HG02938 (cell line): Measurements from ENCODE around the gene APP.
"Not testable (repeated sequence)": the region's sequence is repeated elsewhere in the genome, so short reads cannot be mapped to it uniquely, and the experiment has no call there.

Experiments
- ATAC-seq: cut with Tn5 transposase; IDR thresholded peaks from one replicate; pipeline ENCODE4 v1.9.1; 2021; ENCODE audit warnings: mild to moderate bottlenecking, moderate library complexity; ENCODE audit not compliant: unreplicated experiment

APP gene

DNA sequence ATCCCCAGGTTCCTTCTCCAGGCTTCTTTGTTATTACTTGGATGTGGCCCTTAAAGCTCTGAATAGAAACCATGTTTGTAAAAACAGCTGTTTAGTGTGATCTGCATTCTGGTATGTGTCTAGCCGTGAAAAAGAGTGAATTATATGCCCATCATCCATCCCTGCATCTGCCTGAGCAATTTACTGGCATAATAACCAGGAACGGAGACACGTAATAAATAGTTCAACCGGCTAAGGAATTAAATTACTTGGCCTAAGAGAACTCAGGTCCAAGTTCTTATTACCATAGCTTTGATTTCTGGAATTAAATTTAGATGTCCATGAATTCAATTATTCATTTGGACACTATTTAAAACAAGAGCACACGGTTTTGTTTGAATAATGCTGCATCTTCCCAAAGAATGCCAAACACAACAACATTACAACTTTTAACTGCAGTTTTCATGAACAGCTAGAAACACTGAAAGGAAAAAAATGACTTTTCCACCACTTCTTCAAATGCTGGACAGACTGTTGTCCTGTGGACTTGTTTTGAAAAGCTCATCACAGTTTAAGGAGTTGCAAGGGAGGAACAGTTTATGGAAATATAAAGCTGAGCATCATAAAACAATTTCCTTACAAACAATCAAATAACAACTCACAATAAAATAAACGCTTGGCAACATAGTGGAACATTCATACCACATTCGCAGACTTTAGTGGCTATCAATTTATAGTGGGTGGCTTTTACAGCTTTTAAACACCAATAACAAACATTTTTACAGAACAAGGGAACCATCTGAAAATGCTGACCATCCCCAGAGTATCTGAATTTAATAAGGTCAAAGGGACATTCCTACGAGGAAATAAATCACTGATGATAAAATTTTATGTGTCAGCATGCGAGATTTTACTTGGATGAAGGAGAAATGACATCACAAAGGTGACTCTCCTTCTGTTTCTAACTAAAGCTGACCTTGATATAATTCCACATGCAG, 144.7 kb downstream of the APP start:
- no peak for ATAC-seq

DNA sequence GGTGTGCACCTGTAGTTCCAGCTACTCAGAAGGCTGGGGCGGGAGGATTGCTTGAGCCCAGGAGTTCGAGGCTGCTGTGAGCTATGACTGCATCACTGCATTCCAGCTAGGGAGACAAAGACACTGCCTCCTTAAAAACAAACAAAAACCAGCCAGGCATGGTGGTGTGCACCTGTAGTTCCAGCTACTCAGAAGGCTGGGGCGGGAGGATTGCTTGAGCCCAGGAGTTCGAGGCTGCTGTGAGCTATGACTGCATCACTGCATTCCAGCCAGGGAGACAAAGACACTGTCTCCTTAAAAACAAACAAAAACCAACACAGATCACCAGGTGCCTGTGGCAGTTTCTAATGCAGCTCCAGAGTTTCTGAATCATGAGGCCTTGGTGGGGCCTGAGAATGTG, 147.2 kb downstream of the APP start:
- ATAC-seq, result not testable (repeated sequence)

DNA sequence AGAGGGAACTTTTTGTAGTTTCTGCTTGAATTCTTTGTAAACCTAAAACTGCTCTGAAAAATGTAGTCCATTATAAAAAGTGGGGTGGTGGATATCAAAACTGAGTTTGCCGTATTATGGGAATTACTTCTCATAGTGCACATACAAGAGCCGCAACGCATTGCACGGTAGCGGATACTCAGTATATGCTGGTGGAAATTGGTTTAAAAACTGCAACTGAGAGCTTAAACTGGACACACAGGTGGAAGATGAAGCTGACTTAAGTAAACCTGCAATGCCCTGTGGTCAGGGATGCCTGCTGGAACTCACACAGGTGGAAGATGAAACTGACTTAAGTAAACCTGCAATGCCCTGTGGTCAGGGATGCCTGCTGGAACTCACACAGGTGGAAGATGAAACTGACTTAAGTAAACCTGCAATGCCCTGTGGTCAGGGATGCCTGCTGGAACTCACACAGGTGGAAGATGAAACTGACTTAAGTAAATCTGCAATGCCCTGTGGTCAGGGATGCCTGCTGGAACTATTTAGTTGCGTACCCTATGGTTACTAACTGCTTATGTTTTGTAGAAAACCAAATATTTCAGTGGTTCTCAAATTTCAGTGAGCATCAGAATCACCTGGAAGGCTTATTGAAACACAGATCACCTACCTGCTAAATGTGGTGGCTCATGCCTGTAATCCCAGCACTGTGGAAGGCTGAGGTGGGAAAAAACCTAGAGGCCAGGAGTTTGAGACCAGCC, 147.8 kb downstream of the APP start:
- ATAC-seq, result not testable (repeated sequence)

DNA sequence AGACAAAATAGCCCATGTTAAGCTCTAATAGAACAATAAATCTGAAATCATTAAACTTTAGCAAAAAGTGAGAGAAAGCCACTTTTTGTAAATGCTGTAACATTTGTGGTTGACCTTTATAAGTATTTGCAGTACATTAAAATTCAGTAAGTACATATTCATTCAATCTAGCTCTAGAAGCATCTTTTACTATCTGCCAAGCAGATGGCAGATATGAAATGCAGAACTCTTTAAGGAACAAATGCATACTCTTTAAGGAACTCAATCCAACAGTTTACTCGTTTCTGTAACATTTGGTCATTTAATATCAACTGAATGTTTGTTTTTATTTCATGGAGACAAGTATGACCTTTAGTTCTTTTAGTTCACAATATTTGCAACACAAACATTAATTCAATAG, 150.1 kb downstream of the APP start:
- ATAC-seq, result no peak

DNA sequence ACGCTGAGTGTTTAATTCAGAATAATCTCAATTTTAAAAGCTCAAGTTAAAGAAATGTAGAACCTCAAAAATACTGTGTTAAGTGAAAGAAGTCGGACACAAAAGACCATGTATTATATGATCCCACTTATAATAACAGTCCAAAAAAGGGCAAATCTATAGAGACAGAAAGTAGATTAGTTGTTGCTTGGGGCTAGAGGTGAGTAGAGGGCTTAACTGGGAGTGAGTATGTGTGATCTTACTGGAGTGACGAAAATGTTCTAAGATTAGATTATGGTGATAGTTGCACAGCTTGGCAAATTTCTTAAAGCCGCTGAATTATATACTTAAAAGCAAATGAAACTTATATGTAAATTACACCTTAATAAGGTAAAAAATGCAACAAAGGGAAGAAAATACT, 150.5 kb downstream of the APP start:
- no peak for ATAC-seq

DNA sequence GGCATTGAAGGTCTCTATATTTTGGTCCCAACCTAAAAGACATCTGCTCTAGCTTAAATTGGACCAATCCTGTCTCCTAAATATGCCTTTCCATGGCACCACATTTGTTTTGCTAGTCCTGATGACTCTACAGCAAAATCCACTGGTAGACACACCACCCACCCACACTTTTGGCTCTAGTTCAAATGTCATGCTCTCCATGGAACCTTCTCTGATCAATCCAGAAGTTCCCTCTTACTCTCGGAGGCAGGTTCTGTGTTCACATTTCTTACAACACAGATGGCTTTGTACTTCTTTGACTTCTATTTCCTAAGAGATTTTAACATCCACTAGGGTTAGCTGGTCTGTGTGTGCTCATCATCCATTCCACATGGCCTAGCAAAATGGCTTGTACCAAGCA, 151.3 kb downstream of the APP start:
- no peak for ATAC-seq

DNA sequence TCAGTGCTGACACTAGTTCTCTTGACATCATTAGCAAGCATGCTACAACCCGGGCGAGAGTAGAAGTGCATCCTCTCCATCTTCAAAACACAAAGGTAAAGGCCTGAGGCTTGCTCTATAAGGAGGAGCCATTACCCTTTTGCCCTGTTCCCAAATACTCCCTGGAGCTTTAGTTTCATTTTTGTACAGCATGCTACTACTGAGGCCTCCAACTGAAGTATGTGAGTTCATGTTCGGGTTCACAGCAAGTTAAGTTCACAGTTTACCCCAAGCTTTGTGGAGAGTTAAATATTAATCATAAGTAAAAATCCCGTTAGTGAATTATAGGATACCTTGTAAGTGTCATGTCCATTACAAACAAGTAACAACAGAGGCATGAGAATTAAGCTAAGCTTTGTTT, 156.6 kb downstream of the APP start:
- no peak for ATAC-seq

DNA sequence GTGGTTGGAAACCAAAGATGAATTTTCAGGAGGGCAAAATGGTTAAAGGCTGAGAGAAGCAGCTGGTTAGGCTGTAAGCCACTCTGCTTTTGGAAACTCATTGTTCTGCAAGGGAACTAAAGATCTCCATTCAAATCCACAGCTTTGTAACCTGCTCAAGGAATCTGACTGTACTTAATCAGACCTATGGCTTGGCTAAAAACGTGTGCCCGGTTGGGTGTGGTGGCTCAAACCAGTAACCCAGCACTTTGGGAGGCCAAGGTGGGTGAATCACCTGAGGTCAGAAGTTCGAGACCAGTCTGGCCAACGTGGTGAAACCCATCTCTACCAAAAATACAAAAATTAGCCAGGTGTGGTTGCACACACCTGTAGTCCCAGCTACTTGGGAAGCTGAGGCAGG, 158.1 kb downstream of the APP start:
- not testable (repeated sequence) for ATAC-seq

DNA sequence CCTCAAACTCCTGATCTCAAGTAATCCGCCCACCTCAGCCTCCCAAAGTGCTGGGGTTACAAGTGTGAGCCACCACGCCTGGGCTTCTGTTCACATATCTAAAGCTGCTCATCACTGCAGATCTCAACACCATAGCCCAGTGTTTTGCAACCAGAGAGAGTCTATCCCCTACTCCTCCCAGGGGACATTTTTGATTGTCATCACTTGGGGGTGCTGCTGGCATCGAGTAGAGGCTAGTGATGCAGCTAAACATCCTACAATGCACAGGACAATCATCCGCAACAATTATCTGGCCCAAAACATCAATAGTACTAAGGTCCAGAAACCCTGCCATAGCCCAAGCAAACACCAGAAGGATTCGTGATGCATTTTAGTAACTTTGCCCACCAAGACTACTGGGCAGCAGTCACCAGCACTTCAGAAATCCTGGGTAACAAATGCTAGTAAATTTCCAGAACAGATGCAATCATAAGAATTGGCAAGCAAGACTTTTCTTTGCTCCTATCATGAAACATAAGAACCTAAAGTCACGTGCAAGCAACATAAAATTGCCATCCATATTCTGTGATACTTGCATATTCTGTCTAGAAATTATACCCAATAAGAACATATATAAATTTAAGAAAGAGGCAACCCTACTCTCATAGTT, 159.2 kb downstream of the APP start:
- ATAC-seq, result no peak

DNA sequence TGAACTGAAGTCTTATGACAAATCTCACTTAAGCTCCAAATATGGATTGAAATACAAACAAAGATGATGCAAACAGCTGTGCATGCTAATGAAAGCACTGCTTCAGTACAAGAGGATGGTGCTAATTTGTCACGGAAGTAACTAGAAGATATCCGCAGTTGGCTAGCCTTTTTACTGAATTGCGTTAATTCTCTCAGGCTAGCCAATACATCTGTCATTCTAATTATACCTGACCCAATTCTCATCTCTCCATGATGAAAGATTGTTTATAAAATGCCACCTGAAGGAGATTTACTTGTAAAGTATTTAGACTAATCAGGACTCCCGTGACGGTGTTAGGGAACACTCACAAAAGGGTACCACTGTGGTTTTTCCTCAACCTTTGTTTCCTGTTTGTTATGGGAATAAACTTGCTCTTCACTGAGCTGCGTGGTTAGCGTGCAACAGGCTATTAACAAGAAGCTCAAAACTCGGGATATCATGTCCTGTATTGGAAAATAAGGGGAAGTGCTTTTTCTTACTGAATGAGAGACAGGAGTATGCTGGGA, 162.5 kb downstream of the APP start:
- ATAC-seq, result no peak

DNA sequence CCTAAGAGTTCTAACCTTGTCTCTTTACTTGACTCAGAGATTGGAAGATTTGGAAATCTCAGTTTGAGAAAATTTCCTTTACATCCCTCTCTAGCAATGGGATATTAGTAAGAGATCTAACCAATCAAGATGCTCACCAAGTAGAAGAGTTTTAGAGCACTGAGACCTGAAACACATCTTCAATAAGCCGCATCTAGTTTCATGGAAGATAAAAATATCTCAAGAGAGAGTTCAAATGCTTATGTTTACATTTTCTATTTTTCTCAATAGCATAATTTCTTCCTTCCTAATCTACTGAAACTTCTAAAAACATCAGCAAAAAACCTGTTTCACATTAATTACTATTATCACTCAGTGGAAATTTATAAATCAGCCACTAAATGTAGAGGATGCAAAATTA, 165.1 kb downstream of the APP start:
- ATAC-seq, result no peak

DNA sequence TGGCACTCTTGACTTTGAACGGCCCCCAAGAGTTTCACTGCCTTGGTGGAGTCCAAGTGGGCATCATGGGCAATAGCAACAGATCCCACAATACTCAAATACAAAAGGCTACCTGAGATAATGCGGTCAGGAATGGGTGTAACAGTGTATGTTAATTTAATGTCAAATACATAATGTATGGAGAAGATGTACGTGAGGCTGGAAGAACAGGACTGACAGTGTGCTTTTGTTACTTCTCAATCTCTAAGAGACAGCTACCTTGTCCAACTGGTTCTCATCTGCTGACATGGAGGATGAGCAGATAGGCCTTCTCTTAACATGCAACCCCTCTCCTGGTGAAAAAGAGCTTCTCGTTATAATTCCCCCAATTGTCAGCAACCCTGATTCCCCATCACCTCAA, 167.2 kb downstream of the APP start:
- ATAC-seq, result no peak

DNA sequence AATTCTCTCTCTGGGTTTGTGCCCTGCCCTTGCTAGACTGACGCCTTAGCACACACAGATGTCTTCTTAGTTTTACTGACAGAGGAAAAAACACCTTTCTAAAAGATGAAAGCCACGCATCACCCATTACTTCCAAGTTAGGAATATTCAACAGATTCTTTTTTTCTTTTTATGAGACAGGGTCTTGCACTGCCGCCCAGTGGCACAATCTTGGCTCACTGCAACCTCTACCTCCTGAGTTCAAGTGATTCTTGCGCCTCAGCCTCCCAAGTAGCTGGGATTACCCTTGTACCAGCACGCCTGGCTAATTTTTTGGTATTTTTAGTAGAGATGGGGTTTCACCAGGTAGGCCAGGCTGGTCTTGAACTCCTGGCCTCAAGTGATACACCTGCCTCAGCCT, 169.2 kb downstream of the APP start:
- no peak for ATAC-seq

DNA sequence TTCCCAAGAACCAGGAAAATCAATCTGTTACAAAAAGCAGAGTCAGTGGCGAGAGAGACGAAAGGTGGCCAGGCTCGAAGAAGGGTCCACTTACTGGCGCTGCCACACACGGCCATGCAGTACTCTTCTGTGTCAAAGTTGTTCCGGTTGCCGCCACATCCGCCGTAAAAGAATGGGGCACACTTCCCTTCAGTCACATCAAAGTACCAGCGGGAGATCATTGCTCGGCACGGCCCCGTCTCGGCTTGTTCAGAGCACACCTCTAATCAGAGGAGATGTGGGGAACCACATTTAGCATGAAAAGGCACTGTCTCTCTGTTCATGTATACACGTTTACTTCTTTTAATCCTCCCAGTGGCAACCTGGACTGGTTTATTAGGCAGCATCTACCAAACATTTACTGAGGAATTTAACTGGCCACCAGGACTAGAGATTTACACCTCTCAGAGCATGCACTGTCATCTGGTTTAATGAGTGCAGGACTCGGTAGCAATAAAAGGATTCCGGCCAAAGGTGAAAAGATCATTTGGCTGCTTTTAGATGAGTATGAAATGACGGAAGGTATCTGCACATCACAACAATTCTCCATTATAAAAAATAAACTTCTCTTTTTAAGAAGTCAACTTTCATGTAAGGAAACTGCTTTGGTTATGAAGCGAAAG, 170.5 kb downstream of the APP start:
- ATAC-seq, result no peak

DNA sequence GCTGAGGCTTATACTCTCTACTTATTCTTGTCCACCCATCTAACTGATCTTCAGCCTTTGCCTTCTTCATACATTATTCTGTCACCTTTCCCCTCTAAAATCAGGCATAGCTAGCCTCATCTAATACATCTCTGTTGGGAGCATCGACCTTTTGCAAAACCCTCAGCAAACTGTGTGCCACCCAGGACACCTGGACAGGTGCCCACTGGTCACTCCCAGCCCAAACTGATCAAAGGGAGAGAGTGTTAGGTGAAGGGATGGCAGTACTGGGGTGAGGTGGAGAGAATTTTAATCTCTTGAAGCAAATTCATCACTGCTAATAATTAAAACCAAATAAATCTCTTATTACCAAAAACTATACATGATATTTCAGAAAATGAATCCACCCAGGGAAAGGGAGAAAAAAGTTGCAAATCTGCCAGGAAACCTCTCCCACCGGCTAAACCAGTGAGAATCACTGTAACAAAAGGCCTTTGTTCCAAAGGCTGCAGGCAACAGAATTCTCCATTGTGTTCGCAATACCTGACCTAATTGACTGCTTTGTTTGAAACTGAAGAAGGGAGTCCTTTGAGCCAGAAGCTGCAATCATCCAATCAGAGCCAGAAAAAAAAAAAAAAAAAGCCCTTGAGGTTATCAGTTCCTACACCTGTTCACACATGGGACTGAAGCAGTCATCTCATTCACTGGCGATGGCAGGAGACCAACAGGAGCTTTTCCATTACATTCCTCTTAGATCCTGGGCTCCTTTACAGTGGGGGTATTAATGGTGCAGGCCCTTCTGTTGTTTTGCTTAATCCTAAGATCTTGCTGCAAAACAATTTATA, 172.6 kb downstream of the APP start:
- no peak for ATAC-seq

DNA sequence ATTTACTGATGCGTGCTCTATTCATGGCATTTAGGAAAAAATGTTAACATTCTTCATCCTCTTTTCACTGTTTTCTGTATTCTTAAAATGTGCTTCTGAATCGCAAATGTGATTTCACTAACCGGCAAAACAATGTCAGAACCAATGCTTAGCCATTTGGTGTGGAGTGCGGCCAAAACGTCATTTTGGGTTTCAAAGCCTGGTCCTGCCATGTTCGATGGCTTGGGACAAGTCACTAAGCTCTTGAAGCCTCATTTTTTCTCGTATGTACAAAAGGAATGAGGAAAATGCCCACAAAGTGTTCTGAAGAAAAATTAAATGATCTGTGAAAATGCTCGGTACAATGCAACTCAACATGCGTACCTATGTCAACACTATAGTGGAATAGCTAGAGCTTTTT, 175.3 kb downstream of the APP start:
- ATAC-seq, result no peak

DNA sequence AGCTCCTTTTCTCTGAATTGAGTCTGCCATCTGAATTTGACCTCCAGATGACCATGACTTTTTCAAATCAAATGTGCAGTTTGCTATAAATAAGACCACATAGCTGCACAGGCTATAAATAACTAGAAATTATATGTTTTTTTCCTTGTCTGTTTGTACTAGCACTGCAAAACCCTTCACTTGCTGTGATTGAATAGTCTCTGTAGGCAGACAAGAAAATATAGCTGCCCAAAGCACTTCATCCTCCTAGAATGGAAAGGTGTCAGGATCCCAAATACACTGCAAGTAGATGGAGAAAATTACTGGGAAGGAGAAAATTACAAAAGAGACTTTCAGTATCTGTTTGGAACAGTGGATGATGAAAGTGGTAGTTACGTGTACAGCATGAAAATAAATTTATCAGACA, 175.8 kb downstream of the APP start:
- no peak for ATAC-seq

DNA sequence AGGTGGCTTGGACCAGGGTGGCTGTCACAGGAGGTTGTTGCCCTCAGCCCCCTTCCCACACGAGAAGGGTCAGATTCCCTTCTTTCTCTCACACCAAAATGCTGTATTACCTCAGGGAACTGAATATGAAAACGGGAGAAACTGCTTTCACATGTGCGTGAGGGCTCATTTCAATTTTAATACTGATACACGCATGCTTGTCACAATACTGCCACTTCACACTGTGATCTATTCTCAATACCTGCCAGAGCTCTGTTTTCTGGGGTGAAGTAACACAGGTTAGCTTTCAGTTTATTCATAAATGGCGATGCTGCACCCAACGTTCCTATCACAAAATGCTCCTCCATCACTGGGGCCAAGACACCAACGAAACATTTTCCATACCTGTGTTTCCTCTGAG, 181.8 kb downstream of the APP start:
- no peak for ATAC-seq

DNA sequence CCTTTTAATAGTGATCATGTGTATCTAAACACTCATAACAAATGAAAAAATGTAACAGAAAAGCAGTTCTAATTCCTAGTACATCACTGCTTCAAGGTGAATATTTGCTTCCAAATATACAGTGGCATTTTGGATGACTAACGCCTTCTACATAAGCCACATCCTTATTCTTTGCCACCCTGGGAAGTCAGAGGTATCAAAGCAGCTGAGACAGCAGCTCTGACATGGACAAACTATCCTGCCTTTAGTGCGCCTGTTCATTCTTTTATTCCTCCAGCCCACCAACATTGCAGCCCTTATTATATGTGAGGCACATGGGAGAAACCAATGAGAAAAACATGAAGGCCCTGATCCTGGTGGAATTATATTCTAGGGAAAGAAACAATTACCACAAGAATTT, 183.0 kb downstream of the APP start:
- ATAC-seq, result no peak

DNA sequence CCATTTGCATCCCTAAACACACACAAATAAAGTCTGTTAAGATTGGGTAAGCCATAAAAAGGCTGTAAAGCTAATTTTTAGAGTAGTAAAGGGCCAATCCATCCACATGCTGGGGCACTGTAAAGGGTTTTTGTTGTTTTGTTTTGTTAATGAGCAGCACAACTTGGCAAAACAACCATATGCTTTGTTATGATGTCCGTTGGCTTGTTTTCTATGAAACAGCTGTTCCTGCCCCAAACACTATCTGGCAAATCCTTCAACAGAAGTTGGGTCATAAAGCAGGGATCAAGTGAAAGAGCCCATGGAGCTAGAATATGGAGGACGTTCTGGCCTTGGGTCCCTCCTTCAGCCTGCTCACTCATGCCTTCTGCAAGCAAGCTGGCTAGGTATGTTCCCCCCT, 183.6 kb downstream of the APP start:
- no peak for ATAC-seq
